Measurements from ENCODE around the gene SLC25A5. TPM values are rescaled to one million over a fixed set of nuclear protein-coding genes. Genes with fewer than 3 reads are reported as not detected.
"Not testable (repeated sequence)": the region's sequence is repeated elsewhere in the genome, so short reads cannot be mapped to it uniquely, and the experiment has no call there.

Gene SLC25A5
- total RNA-seq, 2 experiments from 2014 or later: 705 to 726 TPM

GRCh38 chrX:119474615-119475388 is 6.6 kb downstream of the SLC25A5 start:
- ChIA-PET POLR2A (no interaction called here), CTCF (interaction anchor here (1.7 kb wide), 1 partner anchor 8 kb away, joined by 4 read pairs; no protein-coding TSS in a partner anchor)

GRCh38 chrX:119475389-119476101 is 7.3 kb downstream of the SLC25A5 start:
- ChIA-PET CTCF (interaction anchor here (0.7 kb wide), 1 partner anchor 178 kb away, joined by 3 read pairs; no protein-coding TSS in a partner anchor), POLR2A (no interaction called here)

GRCh38 chrX:119477812-119478232 is 9.6 kb downstream of the SLC25A5 start:
- ChIA-PET CTCF (interaction anchor here (0.8 kb wide), 1 partner anchor 8 kb away, joined by 3 read pairs; no protein-coding TSS in a partner anchor), POLR2A (no interaction called here)

- CTCF ChIA-PET: no interaction called here
These were observed 10.3 kb downstream of the SLC25A5 start for GRCh38 chrX:119478504-119478903.

GRCh38 chrX:119479845-119480244 is 11.6 kb downstream of the SLC25A5 start:
- CTCF ChIA-PET: interaction anchor here (0.6 kb wide), 1 partner anchor 27 kb away, joined by 3 read pairs; no protein-coding TSS in a partner anchor
- POLR2A ChIA-PET: no interaction called here

More at GRCh38 chrX:119478504-119478903, 10.3 kb downstream of the SLC25A5 start:
- POLR2A ChIA-PET: no interaction called here

- POLR2A ChIA-PET: no interaction called here
These were observed 13.1 kb downstream of the SLC25A5 start for GRCh38 chrX:119481323-119481801.

GRCh38 chrX:119482041-119482440 is 13.8 kb downstream of the SLC25A5 start:
- POLR2A ChIA-PET: no interaction called here

More at GRCh38 chrX:119481323-119481801, 13.1 kb downstream of the SLC25A5 start:
- CTCF ChIA-PET: interaction anchor here (0.7 to 1.8 kb wide), 2 partner anchors 12 to 257 kb away, joined by 3 to 4 read pairs; no protein-coding TSS in a partner anchor

GRCh38 chrX:119482481-119483480 is 14.5 kb downstream of the SLC25A5 start:
- POLR2A ChIA-PET: no interaction called here
- CTCF ChIA-PET: interaction anchor here (0.6 to 1.8 kb wide), 10 partner anchors 9 to 229 kb away, joined by 3 to 6 read pairs (median 4); no protein-coding TSS in a partner anchor

More at GRCh38 chrX:119482041-119482440, 13.8 kb downstream of the SLC25A5 start:
- CTCF ChIA-PET: interaction anchor here (0.7 to 1.8 kb wide), 6 partner anchors 8 to 257 kb away, joined by 3 to 6 read pairs (median 4); no protein-coding TSS in a partner anchor

- POLR2A ChIA-PET: no interaction called here
- CTCF ChIA-PET: no interaction called here
These were observed 18.5 kb downstream of the SLC25A5 start for GRCh38 chrX:119486745-119487144.

- CTCF ChIA-PET, POLR2A ChIA-PET: not testable (repeated sequence)
These were observed 19.5 kb downstream of the SLC25A5 start for GRCh38 chrX:119487766-119488165.

- ChIA-PET POLR2A (no interaction called here), CTCF (no interaction called here)
These were observed 20.5 kb downstream of the SLC25A5 start for GRCh38 chrX:119488749-119489148.

GRCh38 chrX:119489212-119490074 is 21.2 kb downstream of the SLC25A5 start:
- ChIA-PET POLR2A (no interaction called here), CTCF (no interaction called here)

GRCh38 chrX:119492463-119492862 is 24.2 kb downstream of the SLC25A5 start:
- ChIA-PET CTCF (no interaction called here), POLR2A (no interaction called here)

- POLR2A ChIA-PET: not testable (repeated sequence)
- CTCF ChIA-PET: interaction anchor here (0.6 to 1.5 kb wide), 5 partner anchors 9 to 233 kb away, joined by 3 to 4 read pairs (median 3); no protein-coding TSS in a partner anchor
These were observed 25.7 kb downstream of the SLC25A5 start for GRCh38 chrX:119493851-119494495.

- ChIA-PET POLR2A (no interaction called here), CTCF (interaction anchor here (1.6 kb wide), 1 partner anchor 13 kb away, joined by 5 read pairs; no protein-coding TSS in a partner anchor)
These were observed 27.8 kb downstream of the SLC25A5 start for GRCh38 chrX:119495734-119496726.

- ChIA-PET POLR2A (no interaction called here), CTCF (interaction anchor here (0.7 kb wide), 1 partner anchor 28 kb away, joined by 3 read pairs; no protein-coding TSS in a partner anchor)
These were observed 28.9 kb downstream of the SLC25A5 start for GRCh38 chrX:119497185-119497584.

All from activated CD8-positive, alpha-beta memory T cell treated with anti-CD3 and anti-CD28 coated beads for 36 hours (primary cell).